IPS-NIHi7 (cell line): ENCODE data around the gene TRIM73.
"Not testable (repeated sequence)": the region's sequence is repeated elsewhere in the genome, so short reads cannot be mapped to it uniquely, and the experiment has no call there.

ENCODE experiments used
- DNase-seq: peaks from one replicate; pipeline ENCODE4 v3.0.0; 2012; ENCODE audit warnings: mixed read lengths; ENCODE audit errors: extremely low spot score

Gene TRIM73

GRCh38 chr7:75415829-75416373, 20.5 kb downstream of the TRIM73 start:
- not testable (repeated sequence) for DNase-seq

GRCh38 chr7:75416787-75417186, 21.4 kb downstream of the TRIM73 start:
- DNase-seq: not testable (repeated sequence)

- DNase-seq: not testable (repeated sequence)
Observed at GRCh38 chr7:75418292-75418858, 22.9 kb downstream of the TRIM73 start.

- DNase-seq: not testable (repeated sequence)
Observed at GRCh38 chr7:75419210-75419609, 23.8 kb downstream of the TRIM73 start.

- not testable (repeated sequence) for DNase-seq
Observed at GRCh38 chr7:75419693-75420092, 24.3 kb downstream of the TRIM73 start.

- DNase-seq: not testable (repeated sequence)
Observed at GRCh38 chr7:75420152-75420551, 24.7 kb downstream of the TRIM73 start.

- DNase-seq: not testable (repeated sequence)
Observed at GRCh38 chr7:75421798-75422710, 26.6 kb downstream of the TRIM73 start.

- DNase-seq: not testable (repeated sequence)
Observed at GRCh38 chr7:75423481-75423880, 28.1 kb downstream of the TRIM73 start.

GRCh38 chr7:75439000-75439399, 43.6 kb downstream of the TRIM73 start:
- not testable (repeated sequence) for DNase-seq

- DNase-seq: not testable (repeated sequence)
Observed at GRCh38 chr7:75442101-75442464, 46.7 kb downstream of the TRIM73 start.

GRCh38 chr7:75442465-75443111, 47.2 kb downstream of the TRIM73 start:
- DNase-seq: not testable (repeated sequence)

GRCh38 chr7:75449946-75450345, 54.5 kb downstream of the TRIM73 start:
- DNase-seq: not testable (repeated sequence)

GRCh38 chr7:75452494-75452955, 57.1 kb downstream of the TRIM73 start:
- DNase-seq: not testable (repeated sequence)
